Ovary (tissue), 3 donors: ENCODE results near the gene SEMA4B.
A peak's percentile ranks its signal among the peaks of the same experiment; 100 is the strongest.

Source experiments
- POLR2A ChIP-seq: fragments of 450-650 bp; IDR thresholded peaks from one replicate; pipeline ENCODE4 v1.6.1; 2017; ENCODE audit warnings: antibody characterized with exemption, mild to moderate bottlenecking, moderate library complexity
- TF ChIP-seq, protein P1 (sequence below), 3 donors: fragments of 450-650 bp in 2 of 3; fragments of 200-600 bp in 1 of 3; IDR thresholded peaks; one replicate each; pipeline versions ENCODE4 v1.5.1 to v1.8.0; 2016 to 2022; ENCODE audit warnings: antibody characterized with exemption in 3 of 3, mild to moderate bottlenecking in 1 of 3
- donor health status: DM: no; HTN: no; CAD: no.

DNA sequence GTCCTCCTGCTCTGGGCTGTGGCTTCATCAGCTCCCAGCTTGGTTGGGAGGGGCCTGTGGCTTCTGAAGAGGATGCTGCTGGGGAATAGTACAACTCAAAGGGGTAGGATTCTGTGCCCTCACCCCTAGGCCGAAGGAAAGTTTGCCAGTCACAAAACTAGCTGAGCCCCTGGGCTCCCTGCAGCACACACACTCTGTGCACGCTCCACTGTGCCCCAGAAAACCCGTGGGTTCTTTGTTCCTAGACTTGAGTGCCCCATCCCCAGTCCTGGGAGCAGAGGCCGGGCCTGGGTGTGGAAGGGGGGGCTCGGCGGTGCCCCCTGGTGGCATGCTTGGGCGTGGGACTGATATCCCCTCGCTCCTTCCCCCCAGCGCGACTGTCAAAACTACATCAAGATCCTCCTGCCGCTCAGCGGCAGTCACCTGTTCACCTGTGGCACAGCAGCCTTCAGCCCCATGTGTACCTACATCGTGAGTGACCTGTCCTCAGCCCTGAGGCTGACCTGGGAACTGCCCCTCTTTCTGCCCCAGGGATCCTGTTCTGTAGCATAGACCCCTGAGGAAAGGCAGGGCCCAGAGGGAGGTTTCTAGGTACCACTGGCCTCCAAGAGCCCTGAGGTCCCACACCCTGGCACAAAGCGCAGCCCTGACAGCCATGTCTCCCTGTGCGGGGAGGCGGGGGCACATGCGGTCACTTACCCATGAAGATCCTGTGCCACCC, 18.5 kb downstream of the SEMA4B start:
- TF ChIP-seq, protein P1, sequence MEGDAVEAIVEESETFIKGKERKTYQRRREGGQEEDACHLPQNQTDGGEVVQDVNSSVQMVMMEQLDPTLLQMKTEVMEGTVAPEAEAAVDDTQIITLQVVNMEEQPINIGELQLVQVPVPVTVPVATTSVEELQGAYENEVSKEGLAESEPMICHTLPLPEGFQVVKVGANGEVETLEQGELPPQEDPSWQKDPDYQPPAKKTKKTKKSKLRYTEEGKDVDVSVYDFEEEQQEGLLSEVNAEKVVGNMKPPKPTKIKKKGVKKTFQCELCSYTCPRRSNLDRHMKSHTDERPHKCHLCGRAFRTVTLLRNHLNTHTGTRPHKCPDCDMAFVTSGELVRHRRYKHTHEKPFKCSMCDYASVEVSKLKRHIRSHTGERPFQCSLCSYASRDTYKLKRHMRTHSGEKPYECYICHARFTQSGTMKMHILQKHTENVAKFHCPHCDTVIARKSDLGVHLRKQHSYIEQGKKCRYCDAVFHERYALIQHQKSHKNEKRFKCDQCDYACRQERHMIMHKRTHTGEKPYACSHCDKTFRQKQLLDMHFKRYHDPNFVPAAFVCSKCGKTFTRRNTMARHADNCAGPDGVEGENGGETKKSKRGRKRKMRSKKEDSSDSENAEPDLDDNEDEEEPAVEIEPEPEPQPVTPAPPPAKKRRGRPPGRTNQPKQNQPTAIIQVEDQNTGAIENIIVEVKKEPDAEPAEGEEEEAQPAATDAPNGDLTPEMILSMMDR (IDR thresholded peaks at IDR 0.05): peak; percentile 39 to 42 (median 41)
- TF ChIP-seq POLR2A: no peak
